ENCODE data around the gene NOC2L. TPM values are rescaled to one million over a fixed set of nuclear protein-coding genes. Genes with fewer than 3 reads are reported as not detected.

NOC2L gene
- total RNA-seq, 1 experiment from 2014 or later = 130 TPM

DNA sequence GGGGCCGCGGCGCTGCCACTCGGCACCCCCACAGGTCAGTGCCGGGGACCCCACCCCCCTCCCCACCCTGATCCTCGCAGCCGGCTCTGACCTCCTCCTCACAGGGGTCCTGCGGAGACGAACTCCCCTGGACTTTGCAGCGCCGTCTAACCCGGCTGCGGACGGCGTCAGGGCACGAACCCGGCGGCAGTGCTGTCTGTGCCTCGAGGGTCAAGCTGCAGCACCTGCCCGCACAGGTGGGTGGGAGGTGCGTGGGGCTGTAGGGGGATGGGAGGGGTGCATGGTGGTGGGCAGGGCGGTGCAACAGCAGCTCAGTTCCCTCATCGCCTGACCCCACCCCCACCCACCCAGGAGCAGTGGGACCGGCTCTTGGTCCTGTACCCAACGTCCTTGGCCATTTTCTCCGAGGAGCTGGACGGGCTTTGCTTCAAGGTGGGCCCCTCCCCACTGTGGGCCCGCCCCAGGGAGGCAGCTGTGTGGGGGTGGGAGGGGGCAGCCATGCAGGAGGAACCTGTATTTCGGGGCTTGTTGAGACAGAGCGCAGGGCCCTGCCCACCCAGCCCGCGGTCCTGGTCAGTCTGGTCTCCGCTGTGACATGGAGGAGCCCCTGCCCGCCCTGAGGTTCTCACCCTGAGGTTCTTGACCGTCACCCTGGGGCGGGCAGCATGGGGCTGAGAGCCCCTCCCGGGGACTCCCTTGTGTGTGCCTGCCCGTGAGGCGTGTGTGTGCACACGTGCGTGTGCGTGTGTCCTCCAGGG lies 12.1 kb upstream of the NOC2L start:
- H3K4me2 ChIP-seq (ENCODE audit: insufficient read depth, insufficient read length, low read length) = no peak overlapping the region
- no peak overlapping the region for H2AFZ ChIP-seq (ENCODE audit: low read length)
- no peak for DNase-seq
- H3K27me3 ChIP-seq (ENCODE audit: insufficient read depth, low read length) = peaks cover 11% of the 10 kb centered on the region; the same call in 1 of the 2 replicates
- no peak overlapping the region for H3K23ac ChIP-seq (ENCODE audit: insufficient read length, low read depth, low read length)
- no peak overlapping the region for H3T11ph ChIP-seq (ENCODE audit: low read length)
- no peak overlapping the region for H3K18ac ChIP-seq (ENCODE audit: insufficient read length, low read depth, low read length)
- no peak overlapping the region for H3K14ac ChIP-seq (ENCODE audit: insufficient read depth, low read length)
- no peaks in the 10 kb centered on the region for H3K9me3 ChIP-seq (ENCODE audit: control insufficient read depth, low read depth, low read length)
- no peak overlapping the region for H4K8ac ChIP-seq (replicated peaks; ENCODE audit: insufficient read length, low read depth, low read length)
- H2AK5ac ChIP-seq (ENCODE audit: insufficient read length, low read length) = no peak overlapping the region
- Mint-ChIP-seq H3K4me3 (no peak overlapping the region), H3K4me1 (peaks cover 5 to 7% of the 10 kb centered on the region in 2 experiments; a peak in 3 of 4 replicates), H3K27me3 (ENCODE audit: low read depth) (peaks cover 67% of the 10 kb centered on the region), H3K9me3 (peaks cover 3 to 4% of the 10 kb centered on the region in 2 experiments; a peak in 3 of 5 replicates), H3K36me3 (ENCODE audit: insufficient read depth in 1 of 3, low read depth in 3 of 3) (no peaks in the 10 kb centered on the region), H3K27ac (no peak overlapping the region)
- no peak overlapping the region for H3K4ac ChIP-seq (ENCODE audit: low read depth, low read length)
- no peaks in the 10 kb centered on the region for H4K20me1 ChIP-seq (ENCODE audit: control insufficient read depth, insufficient read depth, insufficient read length)
- H4K5ac ChIP-seq (ENCODE audit: insufficient read length, low read depth, low read length) = no peak overlapping the region
- H2BK15ac ChIP-seq (ENCODE audit: low read depth, low read length) = no peak overlapping the region
- no peak overlapping the region for H2BK20ac ChIP-seq (ENCODE audit: low read depth, low read length, poor library complexity, severe bottlenecking)
- TF ChIP-seq, protein P1, sequence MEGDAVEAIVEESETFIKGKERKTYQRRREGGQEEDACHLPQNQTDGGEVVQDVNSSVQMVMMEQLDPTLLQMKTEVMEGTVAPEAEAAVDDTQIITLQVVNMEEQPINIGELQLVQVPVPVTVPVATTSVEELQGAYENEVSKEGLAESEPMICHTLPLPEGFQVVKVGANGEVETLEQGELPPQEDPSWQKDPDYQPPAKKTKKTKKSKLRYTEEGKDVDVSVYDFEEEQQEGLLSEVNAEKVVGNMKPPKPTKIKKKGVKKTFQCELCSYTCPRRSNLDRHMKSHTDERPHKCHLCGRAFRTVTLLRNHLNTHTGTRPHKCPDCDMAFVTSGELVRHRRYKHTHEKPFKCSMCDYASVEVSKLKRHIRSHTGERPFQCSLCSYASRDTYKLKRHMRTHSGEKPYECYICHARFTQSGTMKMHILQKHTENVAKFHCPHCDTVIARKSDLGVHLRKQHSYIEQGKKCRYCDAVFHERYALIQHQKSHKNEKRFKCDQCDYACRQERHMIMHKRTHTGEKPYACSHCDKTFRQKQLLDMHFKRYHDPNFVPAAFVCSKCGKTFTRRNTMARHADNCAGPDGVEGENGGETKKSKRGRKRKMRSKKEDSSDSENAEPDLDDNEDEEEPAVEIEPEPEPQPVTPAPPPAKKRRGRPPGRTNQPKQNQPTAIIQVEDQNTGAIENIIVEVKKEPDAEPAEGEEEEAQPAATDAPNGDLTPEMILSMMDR (conservative IDR thresholded peaks at IDR 0.05) = no peak
- whole genome bisulfite sequencing (ENCODE audit: extremely low coverage, insufficient read length, low lambda C conversion rate) = no CpG with 5 or more reads among the region's 42 CpGs
- no peak overlapping the region for H2BK5ac ChIP-seq (ENCODE audit: insufficient read length, low read length)
- no peak overlapping the region for H4K91ac ChIP-seq (ENCODE audit: insufficient read length, low read depth, low read length)
- no peaks in the 10 kb centered on the region for H3K79me2 ChIP-seq (ENCODE audit: insufficient read depth, low read length)
- H3K9ac ChIP-seq (ENCODE audit: extremely low read depth, insufficient read length, low read length) = no peak overlapping the region
- no peak overlapping the region for H2BK12ac ChIP-seq (ENCODE audit: insufficient read length, low read depth, low read length)
- H3K23me2 ChIP-seq (ENCODE audit: insufficient read length, low read depth, low read length, poor library complexity, severe bottlenecking) = peaks cover 9% of the 10 kb centered on the region
- no peak overlapping the region for H3K56ac ChIP-seq (ENCODE audit: insufficient read length, low read depth, low read length)
- no peaks in the 10 kb centered on the region for H3K79me1 ChIP-seq (ENCODE audit: insufficient read depth, low read depth, low read length, poor library complexity, severe bottlenecking)
- H3K27ac ChIP-seq (ENCODE audit: insufficient read length, low read depth, low read length) = no peak overlapping the region
- H2BK120ac ChIP-seq (ENCODE audit: low read depth, low read length, poor library complexity, severe bottlenecking) = no peak overlapping the region
- H3K4me1 ChIP-seq (ENCODE audit: insufficient read depth, low read length) = no peaks in the 10 kb centered on the region

All from H9 (cell line).